Activated T-cell treated with anti-CD3 and anti-CD28 coated beads, Interleukin-2, amount 50 U/mL, for 4 hours (primary cell): ENCODE measurements around the gene GGT7. TPM values are rescaled to one million over a fixed set of nuclear protein-coding genes. Genes with fewer than 3 reads are reported as not detected.
"Not testable (repeated sequence)": the region's sequence is repeated elsewhere in the genome, so short reads cannot be mapped to it uniquely, and the experiment has no call there.

Experiments
- ATAC-seq, 2 donors: fragments of 200-7000 bp; cut with Tn5 transposase; one replicate each; pipeline ENCODE4 v1.10.0; 2021
- DNase-seq: peaks from one replicate; pipeline ENCODE4 v3.0.0-alpha.2; 2020
- H3K27me3 Mint-ChIP-seq: one replicate; pipeline ENCODE4 v1.8.0; 2021; ENCODE audit warnings: low read depth, mixed read lengths
- H3K36me3 Mint-ChIP-seq: one replicate; pipeline ENCODE4 v1.8.0; 2022; ENCODE audit warnings: mixed read lengths; ENCODE audit not compliant: insufficient read depth
- H3K4me1 Mint-ChIP-seq: one replicate; pipeline ENCODE4 v1.8.0; 2021; ENCODE audit warnings: low read depth, mixed read lengths
- H3K4me3 Mint-ChIP-seq: one replicate; pipeline ENCODE4 v1.8.0; 2021; ENCODE audit warnings: mild to moderate bottlenecking, moderate library complexity, mixed read lengths
- H3K9me3 Mint-ChIP-seq: one replicate; pipeline ENCODE4 v1.8.0; 2021; ENCODE audit warnings: mixed read lengths
- total RNA-seq, 3 donors: library from RNA; stranded (reverse); gene quantifications; one replicate each; pipeline ENCODE4 v1.2.1, GENCODE V29; 2021

GGT7 gene
- total RNA-seq, 3 donors from 2014 or later: 11.6 to 13.5 (median 13.2) TPM

GRCh38 chr20:34891166-34892062 is 18.8 kb upstream of the GGT7 start:
- H3K36me3 Mint-ChIP-seq: peaks cover 6% of the 10 kb centered on the region
- H3K4me1 Mint-ChIP-seq: peaks cover 31% of the 10 kb centered on the region

GRCh38 chr20:34888468-34888867 is 15.8 kb upstream of the GGT7 start:
- H3K4me3 Mint-ChIP-seq: no peak overlapping the region
- DNase-seq (no peak), ATAC-seq (no peak)
- no peaks in the 10 kb centered on the region for H3K9me3 Mint-ChIP-seq
- H3K36me3 Mint-ChIP-seq: peaks cover 6% of the 10 kb centered on the region
- H3K4me1 Mint-ChIP-seq: peaks cover 31% of the 10 kb centered on the region
- H3K27me3 Mint-ChIP-seq: no peaks in the 10 kb centered on the region

More at GRCh38 chr20:34891166-34892062, 18.8 kb upstream of the GGT7 start:
- H3K4me3 Mint-ChIP-seq: no peak overlapping the region
- no peaks in the 10 kb centered on the region for H3K27me3 Mint-ChIP-seq
- H3K9me3 Mint-ChIP-seq: no peaks in the 10 kb centered on the region
- peak; percentile 97 to 98 for ATAC-seq
- DNase-seq: no peak

GRCh38 chr20:34887023-34887422 is 14.4 kb upstream of the GGT7 start:
- Mint-ChIP-seq H3K9me3 (no peaks in the 10 kb centered on the region), H3K27me3 (no peaks in the 10 kb centered on the region), H3K36me3 (peaks cover 6% of the 10 kb centered on the region), H3K4me3 (no peak overlapping the region), H3K4me1 (peaks cover 27% of the 10 kb centered on the region)
- ATAC-seq (no peak), DNase-seq (no peak)

- Mint-ChIP-seq H3K9me3 (no peaks in the 10 kb centered on the region), H3K27me3 (no peaks in the 10 kb centered on the region), H3K36me3 (peaks cover 6% of the 10 kb centered on the region), H3K4me1 (peaks cover 18% of the 10 kb centered on the region), H3K4me3 (no peak overlapping the region)
- ATAC-seq: no peak
- DNase-seq: no peak
Measured at GRCh38 chr20:34886122-34886521, 13.5 kb upstream of the GGT7 start.

GRCh38 chr20:34884260-34884659 is 11.6 kb upstream of the GGT7 start:
- Mint-ChIP-seq H3K36me3 (peaks cover 6% of the 10 kb centered on the region), H3K4me3 (no peak overlapping the region), H3K27me3 (no peaks in the 10 kb centered on the region), H3K9me3 (no peaks in the 10 kb centered on the region), H3K4me1 (peaks cover 2% of the 10 kb centered on the region)
- DNase-seq (no peak), ATAC-seq (no peak)

- Mint-ChIP-seq H3K4me3 (no peak overlapping the region), H3K4me1 (peaks cover 3% of the 10 kb centered on the region), H3K36me3 (peaks cover 6% of the 10 kb centered on the region), H3K9me3 (no peaks in the 10 kb centered on the region), H3K27me3 (no peaks in the 10 kb centered on the region)
- DNase-seq (no peak), ATAC-seq (no peak)
Measured at GRCh38 chr20:34883809-34884208, 11.2 kb upstream of the GGT7 start.

GRCh38 chr20:34883087-34883688 is 10.5 kb upstream of the GGT7 start:
- ATAC-seq: no peak
- Mint-ChIP-seq H3K4me3 (no peak overlapping the region), H3K36me3 (peaks cover 2% of the 10 kb centered on the region), H3K27me3 (no peaks in the 10 kb centered on the region), H3K4me1 (peaks cover 2% of the 10 kb centered on the region), H3K9me3 (no peaks in the 10 kb centered on the region)
- no peak for DNase-seq

GRCh38 chr20:34881689-34882088 is 9.0 kb upstream of the GGT7 start:
- ATAC-seq (no peak), DNase-seq (no peak)
- Mint-ChIP-seq H3K27me3 (no peaks in the 10 kb centered on the region), H3K36me3 (peaks cover 2% of the 10 kb centered on the region), H3K4me3 (no peak overlapping the region), H3K9me3 (no peaks in the 10 kb centered on the region), H3K4me1 (peaks cover 8% of the 10 kb centered on the region)

GRCh38 chr20:34880971-34881370 is 8.3 kb upstream of the GGT7 start:
- ATAC-seq, H3K4me3 Mint-ChIP-seq, H3K9me3 Mint-ChIP-seq, DNase-seq, H3K36me3 Mint-ChIP-seq, H3K27me3 Mint-ChIP-seq: not testable (repeated sequence)
- peaks cover 11% of the 10 kb centered on the region for H3K4me1 Mint-ChIP-seq

- DNase-seq: no peak
- Mint-ChIP-seq H3K4me3 (no peak overlapping the region), H3K36me3 (no peaks in the 10 kb centered on the region), H3K9me3 (no peaks in the 10 kb centered on the region), H3K4me1 (peaks cover 16% of the 10 kb centered on the region), H3K27me3 (no peaks in the 10 kb centered on the region)
- ATAC-seq: no peak
Measured at GRCh38 chr20:34880215-34880850, 7.7 kb upstream of the GGT7 start.

- peak within 1 kb of the TSS; percentile 88 for H3K4me3 Mint-ChIP-seq
- no peaks in the 10 kb centered on the region for H3K9me3 Mint-ChIP-seq
- ATAC-seq: peak; percentile 79 to 81
- DNase-seq: peak; percentile 96
- H3K27me3 Mint-ChIP-seq: peaks cover 2% of the 10 kb centered on the region
- H3K4me1 Mint-ChIP-seq: peaks cover 43% of the 10 kb centered on the region
- no peaks in the 10 kb centered on the region for H3K36me3 Mint-ChIP-seq
Measured at GRCh38 chr20:34876406-34877282, 4.0 kb upstream of the GGT7 start, which contains the start of gene ACSS2. Gene ACSS2, plus strand, starts transcription at chr20:34876612. Its CDS starts 34 bp downstream, at chr20:34876646.

GRCh38 chr20:34875642-34876405 is 3.2 kb upstream of the GGT7 start:
- Mint-ChIP-seq H3K4me1 (peaks cover 50% of the 10 kb centered on the region), H3K9me3 (no peaks in the 10 kb centered on the region), H3K27me3 (peaks cover 2% of the 10 kb centered on the region), H3K4me3 (peak overlapping the region; percentile 88), H3K36me3 (no peaks in the 10 kb centered on the region)
- DNase-seq (no peak), ATAC-seq (peak; percentile 77 to 81)

- H3K4me1 Mint-ChIP-seq: peaks cover 59% of the 10 kb centered on the region
- H3K9me3 Mint-ChIP-seq: no peaks in the 10 kb centered on the region
- no peaks in the 10 kb centered on the region for H3K36me3 Mint-ChIP-seq
- peak overlapping the region; percentile 79 for H3K4me3 Mint-ChIP-seq
- DNase-seq: peak; percentile 26
- H3K27me3 Mint-ChIP-seq: peaks cover 2% of the 10 kb centered on the region
- ATAC-seq: no peak
Measured at GRCh38 chr20:34874094-34874654, 1.5 kb upstream of the GGT7 start.
